BLaER1 (cell line): Measurements from ENCODE around the gene PRDM11.

Experiments
- H3K27ac ChIP-seq: shearing (Covaris generic); formaldehyde crosslinking; 2 replicates; pipeline ENCODE4 v1.8.1; 2022
- H3K27me3 ChIP-seq: shearing (Covaris generic); formaldehyde crosslinking; 2 replicates; pipeline ENCODE4 v1.8.1; 2022
- H3K36me3 ChIP-seq: shearing (Covaris generic); formaldehyde crosslinking; 2 replicates; pipeline ENCODE4 v1.8.1; 2022
- H3K4me1 ChIP-seq: shearing (Covaris generic); formaldehyde crosslinking; 2 replicates; pipeline ENCODE4 v1.8.1; 2022
- H3K4me2 ChIP-seq: shearing (Covaris generic); formaldehyde crosslinking; 2 replicates; pipeline ENCODE4 v1.8.1; 2022
- H3K4me3 ChIP-seq: shearing (Covaris generic); formaldehyde crosslinking; 2 replicates; pipeline ENCODE4 v1.8.1; 2022
- H3K9ac ChIP-seq: shearing (Covaris generic); formaldehyde crosslinking; 2 replicates; pipeline ENCODE4 v1.8.1; 2022
- H3K9me3 ChIP-seq: shearing (Covaris generic); formaldehyde crosslinking; 2 replicates; pipeline ENCODE4 v1.8.1; 2022
- H4K20me1 ChIP-seq: shearing (Covaris generic); formaldehyde crosslinking; 2 replicates; pipeline ENCODE4 v1.8.1; 2022
- Cebpa-rat ChIP-seq: shearing (Covaris generic); IDR thresholded peaks from 2 replicates; pipeline ENCODE4 v1.8.1; 2022

Gene PRDM11

DNA sequence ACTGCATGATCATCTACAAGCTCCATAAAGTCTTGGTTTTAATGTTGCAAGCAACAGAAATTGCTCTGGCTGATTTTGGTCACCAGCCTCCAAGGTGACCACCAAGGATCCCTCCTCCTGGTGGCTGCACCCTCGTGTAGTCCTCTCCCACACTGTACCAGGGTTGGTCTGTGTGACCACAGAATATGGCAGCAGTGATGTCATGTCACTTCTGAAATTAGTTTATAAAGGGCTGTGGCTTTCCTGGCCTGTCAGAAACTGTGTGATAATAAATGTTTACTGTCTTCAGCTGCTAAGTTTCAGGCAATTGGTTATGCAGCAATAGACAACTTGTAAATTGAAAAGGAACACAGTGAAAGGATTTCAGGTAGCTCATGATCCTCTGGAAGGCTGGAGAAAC lies 5.3 kb upstream of the PRDM11 start:
- Histone ChIP-seq H4K20me1 (no peaks in the 10 kb centered on the region), H3K27me3 (no peaks in the 10 kb centered on the region), H3K9ac (no peak overlapping the region), H3K4me1 (peaks cover 10% of the 10 kb centered on the region), H3K27ac (no peak overlapping the region), H3K36me3 (no peaks in the 10 kb centered on the region), H3K9me3 (no peaks in the 10 kb centered on the region), H3K4me3 (no peak overlapping the region), H3K4me2 (no peak overlapping the region)
- no peak for TF ChIP-seq Cebpa-rat

DNA sequence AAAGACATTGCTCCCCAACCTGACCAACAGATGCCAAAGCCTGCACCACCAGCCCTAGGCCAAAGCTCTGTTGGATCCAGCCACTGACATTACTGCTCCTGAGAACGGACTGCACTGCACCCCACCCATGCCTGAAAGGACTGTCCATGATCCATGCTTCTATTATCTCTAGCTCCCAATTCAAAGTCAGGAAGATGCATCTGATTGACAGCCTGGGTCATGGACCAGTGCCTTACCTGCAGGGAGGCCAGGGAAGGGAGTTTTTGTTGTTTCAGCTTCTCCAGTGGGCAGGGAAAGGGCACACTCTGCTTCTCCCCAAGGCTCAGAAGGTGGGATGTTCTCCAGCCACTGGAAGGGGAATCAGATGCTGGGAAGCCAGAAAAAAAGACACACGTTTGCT lies 4.8 kb upstream of the PRDM11 start:
- H3K9ac ChIP-seq: no peak overlapping the region
- no peak overlapping the region for H3K4me3 ChIP-seq
- H3K9me3 ChIP-seq: no peaks in the 10 kb centered on the region
- no peaks in the 10 kb centered on the region for H4K20me1 ChIP-seq
- peaks cover 10% of the 10 kb centered on the region for H3K4me1 ChIP-seq
- H3K27ac ChIP-seq: no peak overlapping the region
- H3K27me3 ChIP-seq: no peaks in the 10 kb centered on the region
- no peak overlapping the region for H3K4me2 ChIP-seq
- H3K36me3 ChIP-seq: no peaks in the 10 kb centered on the region
- no peak for TF ChIP-seq Cebpa-rat

DNA sequence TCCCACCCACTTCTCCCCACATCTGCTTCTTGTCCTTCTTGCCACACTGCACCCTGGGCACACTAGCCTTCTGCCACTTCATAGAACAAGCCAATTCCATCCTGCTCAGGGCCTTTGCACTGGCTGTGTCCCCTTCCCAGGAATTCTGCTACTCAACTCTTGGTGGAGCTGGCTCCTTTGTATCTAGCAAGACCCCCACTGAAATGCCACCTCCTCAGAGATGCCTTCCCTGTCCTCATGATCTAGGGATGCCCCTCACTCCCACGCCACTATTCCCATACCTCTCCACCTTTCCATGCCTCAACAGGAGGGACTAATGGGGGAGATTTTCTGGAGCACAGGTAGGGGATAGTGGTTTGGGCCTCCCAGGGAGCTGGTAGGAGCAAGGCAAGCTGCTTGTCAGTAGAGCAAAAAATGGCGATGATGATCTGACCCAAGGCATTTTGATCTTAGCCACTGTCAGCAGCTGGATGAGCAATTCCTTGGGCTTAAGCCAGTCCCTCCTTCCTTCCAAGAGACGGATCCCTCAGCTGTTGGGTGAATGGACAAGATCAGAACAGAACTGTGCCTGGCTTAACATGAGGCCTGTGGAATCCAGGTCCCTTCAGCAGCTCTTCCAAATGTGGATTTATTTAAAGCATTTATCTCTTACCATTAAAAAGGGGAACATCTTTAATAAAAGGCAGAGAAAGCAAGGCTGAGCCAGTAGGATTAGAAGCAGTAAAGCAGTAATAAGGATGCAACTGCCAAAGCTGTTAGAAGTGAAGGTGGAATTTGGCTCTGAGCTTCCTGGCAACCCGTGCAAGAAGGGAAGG lies 4.0 kb upstream of the PRDM11 start:
- Histone ChIP-seq H3K27ac (no peak overlapping the region), H3K36me3 (no peaks in the 10 kb centered on the region), H3K4me3 (no peak overlapping the region), H3K9ac (no peak overlapping the region), H3K4me2 (no peak overlapping the region), H3K27me3 (no peaks in the 10 kb centered on the region), H3K4me1 (peaks cover 11% of the 10 kb centered on the region), H4K20me1 (no peaks in the 10 kb centered on the region), H3K9me3 (no peaks in the 10 kb centered on the region)
- no peak for TF ChIP-seq Cebpa-rat

DNA sequence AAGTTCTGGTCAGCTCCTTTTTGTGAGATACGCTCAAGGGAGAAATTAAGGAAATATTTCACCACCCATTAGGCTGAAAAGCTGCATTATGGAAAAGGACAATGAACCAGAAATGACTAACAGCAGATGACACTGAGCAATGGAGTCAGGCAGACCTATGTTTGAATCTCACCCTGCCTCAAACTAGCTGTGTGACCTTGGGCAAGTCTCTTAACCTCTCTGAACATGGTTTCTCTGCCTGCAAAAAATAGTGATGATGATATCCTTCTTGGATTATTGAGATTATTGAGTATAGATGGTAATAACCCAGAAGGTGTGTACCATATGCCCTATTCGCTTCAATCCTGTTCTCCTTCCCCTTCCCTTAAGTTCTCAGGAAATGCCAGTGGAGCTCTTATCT lies 2.9 kb upstream of the PRDM11 start:
- no peak overlapping the region for H3K27ac ChIP-seq
- TF ChIP-seq Cebpa-rat: no peak
- no peak overlapping the region for H3K9ac ChIP-seq
- no peaks in the 10 kb centered on the region for H3K27me3 ChIP-seq
- no peak overlapping the region for H3K4me2 ChIP-seq
- no peaks in the 10 kb centered on the region for H4K20me1 ChIP-seq
- no peaks in the 10 kb centered on the region for H3K9me3 ChIP-seq
- H3K4me3 ChIP-seq: no peak overlapping the region
- no peaks in the 10 kb centered on the region for H3K36me3 ChIP-seq
- H3K4me1 ChIP-seq: peaks cover 21% of the 10 kb centered on the region

DNA sequence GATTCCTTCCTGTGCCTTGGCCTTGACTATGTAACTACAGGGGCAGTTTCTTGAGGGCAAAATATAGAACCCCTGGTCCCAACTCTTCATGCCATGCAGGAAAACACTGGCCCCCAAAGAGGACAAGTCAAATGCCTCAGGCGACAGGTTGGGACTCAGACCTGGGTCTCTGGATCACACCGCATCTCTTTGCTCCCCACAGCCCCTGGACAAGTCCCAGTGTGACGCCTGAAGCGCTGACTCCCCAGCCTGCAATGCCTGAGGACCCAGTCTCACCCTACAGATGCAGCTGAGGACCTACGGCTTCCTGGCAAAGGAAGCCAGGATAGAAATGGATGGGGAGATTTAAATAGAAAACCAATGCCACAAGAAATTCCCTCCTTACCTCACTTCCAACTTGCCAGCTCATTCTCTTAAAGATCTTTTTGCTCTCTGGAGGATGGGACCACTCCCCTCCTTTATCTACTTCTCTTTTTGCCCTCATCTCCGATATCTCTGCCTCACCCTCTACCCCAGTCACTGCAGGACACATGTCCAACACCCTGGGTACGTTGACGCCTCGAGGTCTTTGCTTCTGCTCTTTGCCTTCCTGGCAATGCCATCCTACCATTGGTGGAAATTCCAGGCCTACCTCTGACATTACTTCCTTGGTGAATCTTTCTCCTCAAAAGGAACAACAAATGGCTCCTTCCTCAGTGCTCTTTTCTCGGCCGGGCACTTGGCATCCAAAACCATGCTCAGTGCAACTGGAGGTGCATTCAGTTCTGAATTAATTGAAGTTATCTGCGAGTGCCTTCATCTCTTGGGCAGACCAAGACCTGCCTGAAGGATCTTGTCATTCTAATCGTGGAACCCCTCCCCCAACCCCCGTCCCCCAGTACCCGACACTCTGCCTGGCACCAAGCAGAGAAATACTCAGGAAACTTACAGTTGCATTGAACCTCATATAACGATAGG lies 2.0 kb upstream of the PRDM11 start:
- peaks cover 23% of the 10 kb centered on the region for H3K4me1 ChIP-seq
- H4K20me1 ChIP-seq: no peaks in the 10 kb centered on the region
- no peak overlapping the region for H3K27ac ChIP-seq
- no peak overlapping the region for H3K4me2 ChIP-seq
- H3K9ac ChIP-seq: no peak overlapping the region
- TF ChIP-seq Cebpa-rat: no peak
- no peaks in the 10 kb centered on the region; the same call in 1 of the 2 replicates for H3K36me3 ChIP-seq
- no peaks in the 10 kb centered on the region for H3K9me3 ChIP-seq
- H3K27me3 ChIP-seq: no peaks in the 10 kb centered on the region
- no peak overlapping the region for H3K4me3 ChIP-seq

DNA sequence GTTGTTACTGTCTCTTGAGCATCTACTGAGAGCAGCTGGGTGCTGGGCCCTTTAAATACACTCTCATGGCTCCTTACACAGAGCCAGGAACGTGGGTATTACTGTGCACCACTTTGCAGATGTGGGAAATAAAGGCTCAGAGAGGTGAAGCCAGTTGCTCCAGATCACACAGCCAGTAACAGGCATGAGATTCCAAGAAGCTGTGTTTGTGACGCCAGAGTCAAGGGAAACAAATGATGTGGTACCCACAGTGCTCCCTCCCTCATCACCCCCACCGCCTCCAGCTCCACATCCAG lies 1.4 kb upstream of the PRDM11 start:
- H3K27me3 ChIP-seq: no peaks in the 10 kb centered on the region
- H3K36me3 ChIP-seq: no peaks in the 10 kb centered on the region; the same call in 1 of the 2 replicates
- H3K4me2 ChIP-seq: no peak overlapping the region
- no peak overlapping the region for H3K9ac ChIP-seq
- H3K4me3 ChIP-seq: no peak overlapping the region
- no peaks in the 10 kb centered on the region; the same call in 1 of the 2 replicates for H4K20me1 ChIP-seq
- no peak overlapping the region for H3K27ac ChIP-seq
- peaks cover 23% of the 10 kb centered on the region for H3K4me1 ChIP-seq
- TF ChIP-seq Cebpa-rat: no peak
- no peaks in the 10 kb centered on the region for H3K9me3 ChIP-seq

DNA sequence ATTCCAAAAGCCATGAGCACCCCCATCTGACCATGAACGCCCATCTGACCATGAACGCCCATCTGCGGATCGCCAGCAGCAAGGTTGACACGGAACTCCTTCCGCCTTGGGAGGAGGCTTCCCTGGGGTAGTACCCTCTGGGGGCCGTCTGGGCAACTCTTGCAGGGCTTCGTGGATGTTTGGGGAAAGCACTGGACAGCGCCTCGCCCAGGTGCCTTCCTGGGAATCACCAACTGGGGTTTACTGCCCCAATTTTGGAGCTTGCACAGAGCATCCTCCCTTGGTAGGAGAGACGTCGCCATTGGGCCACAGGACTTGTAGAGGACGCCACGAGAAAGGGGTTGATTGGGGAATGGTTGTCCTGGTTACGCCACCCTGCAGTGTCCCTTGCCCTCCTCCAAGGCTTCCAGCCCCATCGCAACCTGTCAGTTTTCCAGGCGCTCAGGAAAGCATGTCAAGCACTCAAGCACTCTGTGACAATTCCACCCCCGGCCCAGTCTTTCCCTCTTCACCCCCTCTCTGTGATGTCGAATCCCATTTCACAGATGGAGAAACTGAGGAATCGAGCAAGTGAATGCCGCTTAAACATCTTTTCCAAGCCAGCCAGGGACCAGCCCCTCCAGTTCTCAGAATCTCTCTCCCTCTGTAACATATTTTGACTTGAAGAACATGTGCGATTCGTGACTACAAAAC lies 914 bp upstream of the PRDM11 start:
- Histone ChIP-seq H3K9me3 (no peaks in the 10 kb centered on the region), H3K4me1 (peaks cover 23% of the 10 kb centered on the region), H3K36me3 (no peaks in the 10 kb centered on the region; the same call in 1 of the 2 replicates), H3K27me3 (no peaks in the 10 kb centered on the region), H3K4me2 (peak overlapping the region; percentile 97), H3K27ac (peak overlapping the region; percentile 96), H3K4me3 (peak overlapping the region; percentile 85), H3K9ac (peak overlapping the region; percentile 93), H4K20me1 (no peaks in the 10 kb centered on the region; the same call in 1 of the 2 replicates)
- no peak for TF ChIP-seq Cebpa-rat

DNA sequence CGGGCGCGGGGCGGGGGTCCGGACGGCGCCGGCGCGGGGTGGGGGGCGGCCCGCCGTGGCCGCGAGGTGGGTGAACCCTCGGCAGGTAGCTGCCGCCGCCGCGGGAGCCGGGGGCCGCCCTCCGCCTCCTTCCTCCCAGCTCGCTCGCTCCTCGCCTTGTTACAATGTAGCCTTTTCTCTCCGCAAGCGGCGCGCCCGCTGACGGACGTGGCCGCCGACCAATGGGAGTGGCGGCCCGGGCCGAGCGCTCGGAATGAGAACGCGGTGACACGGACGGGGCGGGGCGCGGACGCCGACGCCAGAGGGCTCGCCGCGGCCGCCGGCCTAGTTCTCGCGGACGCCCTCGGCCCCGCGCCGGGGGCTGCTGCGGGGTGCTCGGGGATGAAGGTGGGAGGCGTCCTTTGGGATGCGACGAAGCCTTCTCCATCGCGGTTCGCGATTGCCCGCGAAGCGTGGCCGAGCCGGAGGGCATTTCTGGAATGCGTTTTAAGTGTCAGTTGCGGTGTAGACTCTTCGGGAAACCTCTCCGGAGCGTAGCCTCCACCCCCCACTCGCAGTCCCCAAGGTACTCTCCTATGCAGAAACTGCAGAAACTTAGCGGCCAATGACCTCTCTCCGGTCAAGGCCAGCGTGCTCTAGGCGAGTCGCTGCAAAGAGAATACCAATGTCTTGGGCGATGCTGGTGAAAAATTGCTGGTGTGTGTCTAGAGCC lies 734 bp downstream of the PRDM11 start:
- Histone ChIP-seq H3K9ac (peak overlapping the region; percentile 93), H3K36me3 (no peaks in the 10 kb centered on the region; the same call in 1 of the 2 replicates), H3K27ac (peak overlapping the region; percentile 96), H3K4me3 (peak overlapping the region; percentile 85), H3K4me1 (peaks cover 23% of the 10 kb centered on the region), H3K27me3 (no peaks in the 10 kb centered on the region), H3K4me2 (peak overlapping the region; percentile 92), H4K20me1 (no peaks in the 10 kb centered on the region; the same call in 1 of the 2 replicates), H3K9me3 (no peaks in the 10 kb centered on the region)
- no peak for TF ChIP-seq Cebpa-rat
